ENCODE data around the gene ZDHHC9.

Gene ZDHHC9

DNA sequence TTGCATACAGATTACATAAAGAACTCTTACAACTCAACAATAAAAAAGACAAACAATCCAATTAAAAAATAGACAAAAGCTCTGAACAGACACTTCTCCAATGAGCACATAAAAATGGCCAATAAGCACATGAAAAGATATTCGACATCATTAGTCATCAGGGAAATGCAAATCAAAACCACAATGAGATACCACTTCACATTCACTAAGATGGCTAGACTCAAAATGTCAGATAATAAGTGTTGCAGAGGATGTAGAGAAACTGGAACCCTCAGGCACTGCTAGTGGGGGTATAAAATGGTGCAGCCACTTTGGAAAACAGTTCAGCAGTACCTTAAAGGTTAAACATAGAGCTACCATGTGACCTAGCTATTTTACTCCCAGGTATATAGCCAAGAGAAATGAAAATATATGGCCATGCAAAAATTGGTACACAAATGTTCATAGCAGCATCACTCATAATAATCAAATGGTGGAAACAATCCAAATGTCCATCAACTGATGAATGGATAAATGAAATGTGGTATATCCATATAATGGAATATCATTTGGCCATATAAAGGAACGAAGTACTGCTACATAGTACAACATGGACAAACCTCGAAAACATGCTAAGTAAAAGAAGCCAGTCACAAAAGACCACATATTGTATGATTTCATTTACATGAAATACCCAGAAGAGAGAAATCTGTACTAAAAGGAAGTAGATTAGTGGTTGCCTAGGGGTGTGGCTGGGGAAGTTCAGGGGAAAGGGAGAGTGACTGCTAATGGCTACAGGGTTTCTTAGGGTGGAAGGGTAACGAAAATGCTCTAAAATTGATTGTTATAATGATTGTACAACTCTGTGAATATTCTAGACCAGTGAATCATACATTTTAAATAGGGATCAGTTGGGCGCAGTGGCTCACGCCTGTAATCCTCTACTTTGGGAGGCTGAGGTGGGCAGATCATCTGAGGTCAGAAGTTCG lies 34.6 kb downstream of the ZDHHC9 start:
- no peak overlapping the region for H3K4me2 ChIP-seq (ENCODE audit: low read depth, low read length, poor library complexity, severe bottlenecking)
- H3K27me3 ChIP-seq (ENCODE audit: low read length), result no peaks in the 10 kb centered on the region
- H3K36me3 ChIP-seq (ENCODE audit: low read length), result no peaks in the 10 kb centered on the region
- no peaks in the 10 kb centered on the region for H3F3A ChIP-seq (ENCODE audit: insufficient read depth)
- no peak overlapping the region for H2AFZ ChIP-seq (ENCODE audit: low read depth, low read length, severe bottlenecking)
- H3K79me2 ChIP-seq (ENCODE audit: insufficient read depth, low read length), result no peaks in the 10 kb centered on the region
- H3K9me2 ChIP-seq (replicated peaks; ENCODE audit: insufficient read depth, low read length), result no peaks in the 10 kb centered on the region
- H3K27ac ChIP-seq (ENCODE audit: low read depth, low read length), result no peak overlapping the region
- no peak overlapping the region for H3K9ac ChIP-seq (ENCODE audit: low read length)
- H3K4me3 ChIP-seq (ENCODE audit: insufficient read depth, low read length, poor library complexity, severe bottlenecking), result no peak overlapping the region
- no peaks in the 10 kb centered on the region for H3K9me3 ChIP-seq (ENCODE audit: insufficient read depth, low read length)
- H4K20me1 ChIP-seq (ENCODE audit: low read depth, low read length), result no peaks in the 10 kb centered on the region
- no peak for TF ChIP-seq EZH2phosphoT487 (conservative IDR thresholded peaks at IDR 0.05; ENCODE audit: low read length)
- TF ChIP-seq, protein P1, sequence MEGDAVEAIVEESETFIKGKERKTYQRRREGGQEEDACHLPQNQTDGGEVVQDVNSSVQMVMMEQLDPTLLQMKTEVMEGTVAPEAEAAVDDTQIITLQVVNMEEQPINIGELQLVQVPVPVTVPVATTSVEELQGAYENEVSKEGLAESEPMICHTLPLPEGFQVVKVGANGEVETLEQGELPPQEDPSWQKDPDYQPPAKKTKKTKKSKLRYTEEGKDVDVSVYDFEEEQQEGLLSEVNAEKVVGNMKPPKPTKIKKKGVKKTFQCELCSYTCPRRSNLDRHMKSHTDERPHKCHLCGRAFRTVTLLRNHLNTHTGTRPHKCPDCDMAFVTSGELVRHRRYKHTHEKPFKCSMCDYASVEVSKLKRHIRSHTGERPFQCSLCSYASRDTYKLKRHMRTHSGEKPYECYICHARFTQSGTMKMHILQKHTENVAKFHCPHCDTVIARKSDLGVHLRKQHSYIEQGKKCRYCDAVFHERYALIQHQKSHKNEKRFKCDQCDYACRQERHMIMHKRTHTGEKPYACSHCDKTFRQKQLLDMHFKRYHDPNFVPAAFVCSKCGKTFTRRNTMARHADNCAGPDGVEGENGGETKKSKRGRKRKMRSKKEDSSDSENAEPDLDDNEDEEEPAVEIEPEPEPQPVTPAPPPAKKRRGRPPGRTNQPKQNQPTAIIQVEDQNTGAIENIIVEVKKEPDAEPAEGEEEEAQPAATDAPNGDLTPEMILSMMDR (IDR thresholded peaks at IDR 0.05; ENCODE audit: insufficient read depth, low read length, poor library complexity, severe bottlenecking), result no peak

DNA sequence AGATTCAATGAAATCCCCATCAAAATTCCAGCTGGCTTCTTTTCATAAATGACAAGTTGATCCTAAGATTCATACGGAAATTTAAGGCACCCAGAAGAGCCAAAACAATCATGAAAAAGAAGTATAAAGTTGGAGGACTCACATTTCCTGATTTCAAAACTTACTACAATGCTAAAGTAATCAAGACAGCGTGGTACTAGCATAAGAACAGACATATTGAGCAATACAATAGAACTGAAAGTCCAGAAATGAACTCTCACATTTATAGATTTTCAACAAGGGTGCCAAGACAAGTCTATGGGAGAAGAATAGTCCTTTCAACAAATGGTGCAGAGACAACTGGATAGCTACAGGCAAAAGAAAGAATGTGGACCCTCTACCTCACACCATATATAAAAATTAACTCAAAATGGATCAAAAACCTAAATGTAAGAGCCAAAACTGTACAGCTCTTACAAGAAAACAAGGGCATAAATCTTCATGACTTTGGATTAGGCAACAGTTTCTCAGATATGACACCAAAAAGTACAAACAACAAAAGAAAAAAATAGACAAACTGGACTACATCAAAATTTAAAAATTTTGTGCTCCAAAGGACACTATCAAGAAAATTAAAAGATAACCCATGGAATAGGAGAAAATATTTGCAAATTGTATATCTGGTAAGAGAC lies 35.4 kb downstream of the ZDHHC9 start:
- Histone ChIP-seq H4K20me1 (ENCODE audit: low read depth, low read length) (no peaks in the 10 kb centered on the region), H2AFZ (ENCODE audit: low read depth, low read length, severe bottlenecking) (no peak overlapping the region), H3K27ac (ENCODE audit: low read depth, low read length) (no peak overlapping the region), H3K9me2 (replicated peaks; ENCODE audit: insufficient read depth, low read length) (no peaks in the 10 kb centered on the region), H3F3A (ENCODE audit: insufficient read depth) (no peaks in the 10 kb centered on the region), H3K9ac (ENCODE audit: low read length) (no peak overlapping the region), H3K4me3 (ENCODE audit: insufficient read depth, low read length, poor library complexity, severe bottlenecking) (no peak overlapping the region), H3K36me3 (ENCODE audit: low read length) (no peaks in the 10 kb centered on the region), H3K4me2 (ENCODE audit: low read depth, low read length, poor library complexity, severe bottlenecking) (no peak overlapping the region), H3K79me2 (ENCODE audit: insufficient read depth, low read length) (no peaks in the 10 kb centered on the region), H3K9me3 (ENCODE audit: insufficient read depth, low read length) (no peaks in the 10 kb centered on the region), H3K27me3 (ENCODE audit: low read length) (no peaks in the 10 kb centered on the region)
- TF ChIP-seq EZH2phosphoT487 (conservative IDR thresholded peaks at IDR 0.05; ENCODE audit: low read length), result no peak
- TF ChIP-seq, protein P1 (IDR thresholded peaks at IDR 0.05; ENCODE audit: insufficient read depth, low read length, poor library complexity, severe bottlenecking), result no peak

DNA sequence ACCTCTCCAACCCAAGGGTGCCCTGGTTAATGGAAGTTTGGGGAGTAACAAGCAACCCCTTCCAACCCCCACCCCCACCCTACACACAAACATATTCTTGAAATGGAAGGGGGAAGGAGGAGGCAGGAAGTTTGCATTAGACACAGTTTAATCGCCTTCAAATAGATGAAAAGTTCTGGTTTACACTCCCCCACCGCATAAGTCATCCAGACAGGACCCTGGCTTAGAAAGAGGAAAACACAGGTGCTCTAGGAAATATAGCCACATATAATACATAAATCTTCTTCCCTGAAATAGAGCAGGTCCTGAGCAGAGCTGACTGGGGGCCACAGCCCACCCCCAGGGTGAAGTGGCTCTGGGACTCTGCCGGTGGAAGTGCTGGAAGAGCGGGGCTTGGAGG lies 38.9 kb downstream of the ZDHHC9 start:
- no peak overlapping the region for H3K4me3 ChIP-seq (ENCODE audit: insufficient read depth, low read length, poor library complexity, severe bottlenecking)
- TF ChIP-seq EZH2phosphoT487 (conservative IDR thresholded peaks at IDR 0.05; ENCODE audit: low read length), result no peak
- TF ChIP-seq, protein P1 (IDR thresholded peaks at IDR 0.05; ENCODE audit: insufficient read depth, low read length, poor library complexity, severe bottlenecking), result no peak
- H2AFZ ChIP-seq (ENCODE audit: low read depth, low read length, severe bottlenecking), result no peak overlapping the region
- H3K9ac ChIP-seq (ENCODE audit: low read length), result no peak overlapping the region
- no peaks in the 10 kb centered on the region for H3K9me3 ChIP-seq (ENCODE audit: insufficient read depth, low read length)
- H3K4me2 ChIP-seq (ENCODE audit: low read depth, low read length, poor library complexity, severe bottlenecking), result no peak overlapping the region
- no peaks in the 10 kb centered on the region for H3K79me2 ChIP-seq (ENCODE audit: insufficient read depth, low read length)
- no peaks in the 10 kb centered on the region for H3K27me3 ChIP-seq (ENCODE audit: low read length)
- H4K20me1 ChIP-seq (ENCODE audit: low read depth, low read length), result no peaks in the 10 kb centered on the region
- H3K27ac ChIP-seq (ENCODE audit: low read depth, low read length), result no peak overlapping the region
- H3K9me2 ChIP-seq (replicated peaks; ENCODE audit: insufficient read depth, low read length), result no peaks in the 10 kb centered on the region
- peaks cover 4% of the 10 kb centered on the region; the same call in 1 of the 2 replicates for H3F3A ChIP-seq (ENCODE audit: insufficient read depth)
- H3K36me3 ChIP-seq (ENCODE audit: low read length), result no peaks in the 10 kb centered on the region
